Psoas muscle (tissue), 8 donors: ENCODE data around the gene UGT2B17. TPM values are rescaled to one million over a fixed set of nuclear protein-coding genes. Genes with fewer than 3 reads are reported as not detected.

Experiments used
- ATAC-seq, 4 donors: fragments of 200-7000 bp; cut with Tn5 transposase; one replicate each; pipeline ENCODE4 v1.9.1; 2020; ENCODE audit warnings: moderate library complexity in 3 of 4, mild to moderate bottlenecking in 2 of 4
- DNase-seq, 2 donors: peaks; one replicate each; pipeline ENCODE4 v3.0.0-alpha.2; 2020
- H3K27ac ChIP-seq: fragments of 200-600 bp; one replicate; pipeline ENCODE4 v1.8.0; 2022
- H3K27me3 ChIP-seq, 3 donors: fragments of 200-600 bp in 1 of 3; one replicate each; pipeline versions ENCODE4 v1.6.1 to v1.8.0; 2013 to 2022; ENCODE audit warnings: low read length in 2 of 3, mild to moderate bottlenecking in 2 of 3, moderate library complexity in 1 of 3; ENCODE audit not compliant: insufficient read depth in 3 of 3
- H3K36me3 ChIP-seq, 2 donors: fragments of 200-600 bp in 1 of 2; one replicate each; pipeline versions ENCODE4 v1.6.1 to v1.8.0; 2013 to 2022; ENCODE audit warnings: low read depth in 1 of 2, mild to moderate bottlenecking in 1 of 2, moderate library complexity in 1 of 2; ENCODE audit not compliant: insufficient read depth in 1 of 2
- H3K4me1 ChIP-seq: fragments of 200-600 bp; one replicate; pipeline ENCODE4 v1.8.0; 2022
- H3K4me3 ChIP-seq: fragments of 200-600 bp; one replicate; pipeline ENCODE4 v1.8.0; 2022; ENCODE audit warnings: mild to moderate bottlenecking
- H3K9me3 ChIP-seq: fragments of 200-600 bp; one replicate; pipeline ENCODE4 v1.8.0; 2022
- CTCF ChIP-seq: fragments of 200-600 bp; IDR thresholded peaks from one replicate; pipeline ENCODE4 v1.8.0; 2022; ENCODE audit warnings: antibody characterized with exemption
- WGBS, 3 donors: extraction: QIAGEN DNeasy Blood & Tissue Kit; methylation state at CpG; one replicate each; pipeline versions ENCODE4 v1.1.6 to v1.1.7; 2013; 5-methylcytosine and 5-hydroxymethylcytosine counted together
- intact Hi-C, 2 donors: fragments of 100-400 bp; cut with DNase I; formaldehyde crosslinking; loops; one replicate each; pipeline versions ENCODE4 v1.11.0 to v1.14.2; 2022
- polyA plus RNA-seq, 3 donors: library from polyadenylated mRNA; stranded (reverse); fragments of 200-250 nt; gene quantifications; one replicate each; pipeline ENCODE4 v1.2.3, GENCODE V29; 2013
- total RNA-seq, 4 donors: library from RNA; stranded (reverse); fragmentation: NEBNext Ultra II Directional in 2 of 4; extraction: Animal tissue kit (Norgen Biotek cat#: 25700) in 2 of 4; gene quantifications; one replicate each; pipeline versions ENCODE4 v1.2.1 to v1.2.4, GENCODE V29; 2021 to 2023
- donor health status: healthy with polysubstance abuse.
- donor health status: DM: no; HTN: no; CAD: no; lungs with moderate emphysema.
- donor health status: Bipolar disorder and iron deficiency.
- donor health status: healthy.
- donor health status: DM: yes; HTN: yes; CAD: no.
- donor health status: DM: no; HTN: no; CAD: no.
- donor health status: DM: no; HTN: no; CAD: no.
- donor health status: DM: yes; HTN: yes; CAD: no.

The UGT2B17 gene
- total and polyA plus RNA-seq, 7 donors = not detected

GRCh38 chr4:68613752-68614151 lies 37.6 kb upstream of the UGT2B17 start:
- ATAC-seq (no peak), DNase-seq (no peak)
- Histone ChIP-seq H3K9me3 (no peaks in the 10 kb centered on the region), H3K27me3 (no peaks in the 10 kb centered on the region), H3K36me3 (no peaks in the 10 kb centered on the region), H3K4me3 (no peak overlapping the region), H3K27ac (no peak overlapping the region), H3K4me1 (no peaks in the 10 kb centered on the region)
- intact Hi-C loops = no loop called here
- no peak for TF ChIP-seq CTCF
- 47 to 51% methylated on average over 1 of the region's 1 CpG; no CpG with 5 or more reads in 1 of the 3 donors for WGBS, 3 donors

- H3K36me3 ChIP-seq = no peaks in the 10 kb centered on the region
- H3K4me1 ChIP-seq = no peaks in the 10 kb centered on the region
- ATAC-seq = no peak
- H3K27ac ChIP-seq = no peak overlapping the region
- H3K9me3 ChIP-seq = no peaks in the 10 kb centered on the region
- intact Hi-C loops = no loop called here
- WGBS, 3 donors = 72 to 74% methylated on average over 1 of the region's 1 CpG; no CpG with 5 or more reads in 1 of the 3 donors
- no peaks in the 10 kb centered on the region for H3K27me3 ChIP-seq
- DNase-seq = no peak
- no peak overlapping the region for H3K4me3 ChIP-seq
- no peak for TF ChIP-seq CTCF
Measured at GRCh38 chr4:68606240-68606639, 30.1 kb upstream of the UGT2B17 start.

GRCh38 chr4:68599150-68599549 lies 23.0 kb upstream of the UGT2B17 start:
- 59 to 72% methylated on average over 3 of the region's 3 CpGs; no CpG with 5 or more reads in 1 of the 3 donors for WGBS, 3 donors
- no peak for TF ChIP-seq CTCF
- no peaks in the 10 kb centered on the region for H3K9me3 ChIP-seq
- intact Hi-C loops = no loop called here
- H3K4me3 ChIP-seq = no peak overlapping the region
- no peaks in the 10 kb centered on the region for H3K27me3 ChIP-seq
- no peaks in the 10 kb centered on the region for H3K4me1 ChIP-seq
- no peaks in the 10 kb centered on the region for H3K36me3 ChIP-seq
- no peak overlapping the region for H3K27ac ChIP-seq
- DNase-seq = no peak
- ATAC-seq = no peak

- Histone ChIP-seq H3K4me3 (no peak overlapping the region), H3K9me3 (no peaks in the 10 kb centered on the region), H3K4me1 (no peaks in the 10 kb centered on the region), H3K27me3 (no peaks in the 10 kb centered on the region), H3K27ac (no peak overlapping the region), H3K36me3 (no peaks in the 10 kb centered on the region)
- no peak for DNase-seq
- no peak for TF ChIP-seq CTCF
- intact Hi-C loops = no loop called here
- ATAC-seq = no peak
- WGBS, 3 donors = 94 to 95% methylated on average over 2 of the region's 2 CpGs; no CpG with 5 or more reads in 1 of the 3 donors
Measured at GRCh38 chr4:68597482-68597881, 21.4 kb upstream of the UGT2B17 start.

- ATAC-seq = no peak
- Histone ChIP-seq H3K9me3 (no peaks in the 10 kb centered on the region), H3K4me1 (no peaks in the 10 kb centered on the region), H3K36me3 (no peaks in the 10 kb centered on the region), H3K27me3 (no peaks in the 10 kb centered on the region), H3K27ac (no peak overlapping the region), H3K4me3 (no peak overlapping the region)
- intact Hi-C loops = no loop called here
- DNase-seq = no peak
- no peak for TF ChIP-seq CTCF
Measured at GRCh38 chr4:68594678-68595077, 18.6 kb upstream of the UGT2B17 start.
